HL-60 (cell line): ENCODE data around the gene CCDC87.

Experiments used
- POLR2AphosphoS5 ChIP-seq: IDR thresholded peaks from 2 replicates; pipeline ENCODE4 v1.6.1; 2012; ENCODE audit warnings: low read depth
- SPI1 ChIP-seq: IDR thresholded peaks from 2 replicates; pipeline ENCODE4 v1.6.1; 2012; ENCODE audit warnings: low read depth, mild to moderate bottlenecking, borderline replicate concordance
- TF ChIP-seq, protein P1 (sequence below): IDR thresholded peaks from one replicate; pipeline ENCODE4 v1.5.1; 2011; ENCODE audit warnings: low read length, control low read depth, inconsistent platforms; ENCODE audit not compliant: insufficient read depth

DNA sequence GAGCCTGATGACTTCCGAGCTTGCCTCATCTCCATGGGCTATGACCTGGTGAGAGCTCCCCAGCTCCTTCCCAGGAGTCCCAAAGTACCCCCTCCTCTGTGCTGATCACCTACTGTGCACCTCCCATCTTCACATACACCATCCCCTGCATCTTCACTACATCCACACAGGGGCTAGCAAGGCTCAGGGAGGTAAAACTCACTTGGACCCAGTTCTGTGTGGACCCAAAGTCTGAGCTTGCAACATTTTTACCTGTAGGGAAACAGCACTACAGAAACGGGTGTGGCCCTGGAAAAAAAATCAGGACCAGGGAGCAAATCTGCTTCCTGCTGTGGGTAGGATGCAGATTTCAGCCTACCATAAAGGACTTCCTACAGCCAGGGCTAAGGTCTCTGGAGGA, 30.6 kb downstream of the CCDC87 start:
- TF ChIP-seq, protein P1, sequence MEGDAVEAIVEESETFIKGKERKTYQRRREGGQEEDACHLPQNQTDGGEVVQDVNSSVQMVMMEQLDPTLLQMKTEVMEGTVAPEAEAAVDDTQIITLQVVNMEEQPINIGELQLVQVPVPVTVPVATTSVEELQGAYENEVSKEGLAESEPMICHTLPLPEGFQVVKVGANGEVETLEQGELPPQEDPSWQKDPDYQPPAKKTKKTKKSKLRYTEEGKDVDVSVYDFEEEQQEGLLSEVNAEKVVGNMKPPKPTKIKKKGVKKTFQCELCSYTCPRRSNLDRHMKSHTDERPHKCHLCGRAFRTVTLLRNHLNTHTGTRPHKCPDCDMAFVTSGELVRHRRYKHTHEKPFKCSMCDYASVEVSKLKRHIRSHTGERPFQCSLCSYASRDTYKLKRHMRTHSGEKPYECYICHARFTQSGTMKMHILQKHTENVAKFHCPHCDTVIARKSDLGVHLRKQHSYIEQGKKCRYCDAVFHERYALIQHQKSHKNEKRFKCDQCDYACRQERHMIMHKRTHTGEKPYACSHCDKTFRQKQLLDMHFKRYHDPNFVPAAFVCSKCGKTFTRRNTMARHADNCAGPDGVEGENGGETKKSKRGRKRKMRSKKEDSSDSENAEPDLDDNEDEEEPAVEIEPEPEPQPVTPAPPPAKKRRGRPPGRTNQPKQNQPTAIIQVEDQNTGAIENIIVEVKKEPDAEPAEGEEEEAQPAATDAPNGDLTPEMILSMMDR: no peak
- no peak for TF ChIP-seq POLR2AphosphoS5
- no peak for TF ChIP-seq SPI1
